Liver (tissue), 9 donors: ENCODE data around the gene JAKMIP1. TPM values are rescaled to one million over a fixed set of nuclear protein-coding genes. Genes with fewer than 3 reads are reported as not detected.

ENCODE experiments used
- DNase-seq: peaks from one replicate; pipeline ENCODE4 v3.0.0-alpha.2; 2017; ENCODE audit warnings: low spot score
- H3K27ac ChIP-seq, 2 donors: one replicate each; pipeline ENCODE4 v1.7.0; 2013; ENCODE audit warnings: inconsistent platforms in 2 of 2, low read length in 2 of 2, control low read depth in 1 of 2, low read depth in 1 of 2, mild to moderate bottlenecking in 1 of 2
- H3K27me3 ChIP-seq, 4 donors: one replicate each; pipeline versions ENCODE4 v1.6.1 to v1.7.0; 2013; ENCODE audit warnings: low read length in 3 of 4, inconsistent platforms in 1 of 4, mild to moderate bottlenecking in 1 of 4, moderate library complexity in 1 of 4; ENCODE audit not compliant: control insufficient read depth in 4 of 4, insufficient read depth in 4 of 4
- H3K36me3 ChIP-seq, 4 donors: one replicate each; pipeline versions ENCODE4 v1.6.1 to v1.7.0; 2013; ENCODE audit warnings: low read length in 3 of 4, mild to moderate bottlenecking in 3 of 4, low read depth in 1 of 4, moderate library complexity in 1 of 4; ENCODE audit not compliant: control insufficient read depth in 4 of 4, insufficient read depth in 3 of 4
- H3K4me1 ChIP-seq, 4 donors: one replicate each; pipeline versions ENCODE4 v1.6.1 to v1.7.0; 2013; ENCODE audit warnings: low read length in 3 of 4, mild to moderate bottlenecking in 3 of 4, moderate library complexity in 1 of 4; ENCODE audit not compliant: control insufficient read depth in 4 of 4, insufficient read depth in 4 of 4
- H3K4me3 ChIP-seq, 3 donors: one replicate each; pipeline versions ENCODE4 v1.6.1 to v1.7.0; 2013; ENCODE audit warnings: low read length in 3 of 3, control low read depth in 1 of 3, low read depth in 1 of 3, mild to moderate bottlenecking in 1 of 3
- H3K9ac ChIP-seq, 2 donors: one replicate each; pipeline ENCODE4 v1.7.0; 2013; ENCODE audit warnings: low read length in 2 of 2, mild to moderate bottlenecking in 2 of 2, moderate library complexity in 2 of 2, control low read depth in 1 of 2, low read depth in 1 of 2
- H3K9me3 ChIP-seq, 4 donors: one replicate each; pipeline versions ENCODE4 v1.6.1 to v1.7.0; 2013; ENCODE audit warnings: low read length in 3 of 4; ENCODE audit not compliant: control insufficient read depth in 4 of 4
- CTCF ChIP-seq: fragments of 150-350 bp; IDR thresholded peaks from 2 replicates; pipeline ENCODE4 v1.5.1; 2017; ENCODE audit warnings: improper control_type of control experiment, low read depth, low read length; ENCODE audit not compliant: missing input control
- EGR1 ChIP-seq, 2 donors: IDR thresholded peaks; 2 replicates each; pipeline ENCODE4 v1.6.1; 2016 to 2018; ENCODE audit warnings: antibody characterized with exemption in 2 of 2, low read depth in 2 of 2
- FOXA2 ChIP-seq: IDR thresholded peaks from 2 replicates; pipeline ENCODE4 v1.6.1; 2016; ENCODE audit warnings: antibody characterized with exemption
- GABPA ChIP-seq, 2 donors: IDR thresholded peaks in 1 of 2; conservative IDR thresholded peaks in 1 of 2; 2 replicates each; pipeline ENCODE4 v1.6.1; 2016; ENCODE audit warnings: antibody characterized with exemption in 2 of 2, mild to moderate bottlenecking in 1 of 2, moderate library complexity in 1 of 2
- HNF4A ChIP-seq, 2 donors: conservative IDR thresholded peaks; 2 replicates each; pipeline ENCODE4 v1.6.1; 2016; ENCODE audit warnings: antibody characterized with exemption in 2 of 2, mild to moderate bottlenecking in 2 of 2
- HNF4G ChIP-seq: IDR thresholded peaks from 2 replicates; pipeline ENCODE4 v1.6.1; 2016; ENCODE audit warnings: antibody characterized with exemption
- JUND ChIP-seq, 2 donors: IDR thresholded peaks; 2 replicates each; pipeline ENCODE4 v1.6.1; 2016; ENCODE audit warnings: antibody characterized with exemption in 2 of 2
- NR2F2 ChIP-seq: IDR thresholded peaks from 2 replicates; pipeline ENCODE4 v1.6.1; 2016; ENCODE audit warnings: antibody characterized with exemption
- RAD21 ChIP-seq, 2 donors: IDR thresholded peaks; 2 replicates each; pipeline ENCODE4 v1.6.1; 2016; ENCODE audit warnings: antibody characterized with exemption in 2 of 2, mild to moderate bottlenecking in 2 of 2
- SP1 ChIP-seq: IDR thresholded peaks from 2 replicates; pipeline ENCODE4 v1.6.1; 2018; ENCODE audit warnings: antibody characterized with exemption, mild to moderate bottlenecking
- YY1 ChIP-seq: IDR thresholded peaks from 2 replicates; pipeline ENCODE4 v1.6.1; 2016; ENCODE audit warnings: antibody characterized with exemption, mild to moderate bottlenecking
- ZBTB33 ChIP-seq: IDR thresholded peaks from 2 replicates; pipeline ENCODE4 v1.6.1; 2016; ENCODE audit warnings: antibody characterized with exemption
- WGBS: extraction: QIAGEN DNeasy Blood & Tissue Kit; methylation state at CpG from one replicate; pipeline ENCODE4 v1.1.7; 2013; 5-methylcytosine and 5-hydroxymethylcytosine counted together
- polyA plus RNA-seq, 2 donors: library from polyadenylated mRNA; stranded (reverse) in 1 of 2; unstranded in 1 of 2; fragments of 200-250 nt in 1 of 2; fragments of >200 nt in 1 of 2; fragmentation: Nextera tagmentation in 1 of 2; extraction: Ambion mirVana in 1 of 2; gene quantifications; one replicate each; pipeline versions ENCODE4 v1.2.1 to v1.2.3, GENCODE V29; 2013 to 2015
- total RNA-seq, 2 donors: library from RNA; depleted of rRNA; stranded (reverse); fragments of >200 nt; gene quantifications; one replicate each; pipeline ENCODE4 v1.2.3, GENCODE V29; 2014
- donor health status: healthy.
- donor health status: healthy.
- donor health status: healthy.
- donor health status: healthy.
- donor health status: healthy.

Gene JAKMIP1
- total and polyA plus RNA-seq, 4 donors = 0.08 to 0.50 TPM; not detected in 2

GRCh38 chr4:6198768-6199421, 1.5 kb downstream of the JAKMIP1 start:
- H3K27me3 ChIP-seq = peaks cover 5 to 24% (median 14%) of the 10 kb centered on the region in 4 donors

GRCh38 chr4:6198278-6198677, 2.1 kb downstream of the JAKMIP1 start:
- Histone ChIP-seq H3K27me3 (peaks cover 5 to 24% (median 15%) of the 10 kb centered on the region in 4 donors), H3K36me3 (no peaks in the 10 kb centered on the region), H3K9ac (no peak overlapping the region), H3K9me3 (peaks cover 0 to 4% (median 3%) of the 10 kb centered on the region in 4 donors), H3K4me3 (no peak overlapping the region), H3K27ac (no peak overlapping the region), H3K4me1 (peaks cover 3 to 13% (median 7%) of the 10 kb centered on the region in 4 donors)
- TF ChIP-seq HNF4G = no peak
- TF ChIP-seq CTCF = no peak
- no peak for TF ChIP-seq YY1
- no peak for TF ChIP-seq RAD21 (IDR thresholded peaks at IDR 0.05)
- TF ChIP-seq JUND (IDR thresholded peaks at IDR 0.05) = no peak
- WGBS = 46% methylated on average over 6 of the region's 6 CpGs
- no peak for DNase-seq

More at GRCh38 chr4:6198768-6199421, 1.5 kb downstream of the JAKMIP1 start:
- Histone ChIP-seq H3K9me3 (peaks cover 0 to 4% (median 3%) of the 10 kb centered on the region in 4 donors), H3K27ac (no peak overlapping the region), H3K4me3 (no peak overlapping the region), H3K36me3 (no peaks in the 10 kb centered on the region), H3K4me1 (peaks cover 3 to 13% (median 7%) of the 10 kb centered on the region in 4 donors), H3K9ac (no peak overlapping the region)
- DNase-seq = no peak
- TF ChIP-seq NR2F2 (no peak), EGR1 (IDR thresholded peaks at IDR 0.05; ENCODE audit: low read depth in 2 of 2) (no peak), CTCF (no peak), SP1 (no peak), ZBTB33 (no peak), YY1 (no peak), GABPA (IDR thresholded peaks at IDR 0.05 in 1 of 2, conservative IDR thresholded peaks at IDR 0.05 in 1 of 2) (no peak), HNF4A (conservative IDR thresholded peaks at IDR 0.05) (no peak), FOXA2 (no peak), HNF4G (no peak)
- WGBS = 4% methylated on average over 27 of the region's 27 CpGs
